H1 (cell line): ENCODE measurements around the gene GAPDH. TPM values are rescaled to one million over a fixed set of nuclear protein-coding genes. Genes with fewer than 3 reads are reported as not detected.

Source experiments
- CTCF ChIA-PET: fragments of 300-600 bp; sonication (Branson Sonifier 250); formaldehyde crosslinking; loops from one replicate; lab custom pipeline; 2021; ENCODE audit not compliant: partially characterized antibody; lab: Charles Lee
- POLR2A ChIA-PET: fragments of 300-600 bp; sonication (Branson Sonifier 250); formaldehyde crosslinking; loops from one replicate; lab custom pipeline; 2021; ENCODE audit warnings: inconsistent platforms; ENCODE audit not compliant: partially characterized antibody; lab: Charles Lee
- DNase-seq, 2 experiments: peaks; one replicate each; pipeline versions ENCODE4 v3.0.0 to v3.0.0-alpha.2; 2010 to 2022; ENCODE audit warnings: low spot score in 2 of 2, low read depth in 1 of 2, mixed read lengths in 1 of 2
- FAIRE-seq: peaks from 2 replicates; lab custom pipeline; 2011; peaks lifted over from hg19 to GRCh38; lab: Jason Lieb, UNC
- H2AFZ ChIP-seq: 2 replicates; pipeline ENCODE4 v1.8.1; 2012; ENCODE audit warnings: low read length, inconsistent platforms
- H2AK5ac ChIP-seq: 2 replicates; pipeline ENCODE4 v1.6.1; 2013; ENCODE audit warnings: low read depth, low read length
- H2BK120ac ChIP-seq: replicated peaks from 2 replicates; pipeline ENCODE3; 2013; ENCODE audit warnings: low read depth, low read length, inconsistent platforms
- H2BK12ac ChIP-seq: 2 replicates; pipeline ENCODE4 v1.6.1; 2013; ENCODE audit warnings: low read depth, low read length
- H2BK15ac ChIP-seq: 2 replicates; pipeline ENCODE4 v1.6.1; 2013; ENCODE audit warnings: low read length
- H2BK20ac ChIP-seq: 2 replicates; pipeline ENCODE4 v1.6.1; 2013; ENCODE audit warnings: low read length
- H2BK5ac ChIP-seq: 2 replicates; pipeline ENCODE4 v1.6.1; 2013; ENCODE audit warnings: low read depth, low read length
- H3K14ac ChIP-seq: 2 replicates; pipeline ENCODE4 v1.6.1; 2013; ENCODE audit warnings: inconsistent platforms; ENCODE audit not compliant: insufficient read length
- H3K18ac ChIP-seq: 2 replicates; pipeline ENCODE4 v1.6.1; 2013; ENCODE audit warnings: low read length; ENCODE audit errors: extremely low read depth
- H3K23ac ChIP-seq: 2 replicates; pipeline ENCODE4 v1.6.1; 2013; ENCODE audit warnings: inconsistent platforms; ENCODE audit not compliant: insufficient read length
- H3K23me2 ChIP-seq: 2 replicates; pipeline ENCODE4 v1.6.1; 2013; ENCODE audit warnings: low read depth, low read length
- H3K27ac ChIP-seq: 2 replicates; pipeline ENCODE4 v1.6.1; 2011; ENCODE audit warnings: low read depth, low read length, inconsistent platforms
- H3K27me3 ChIP-seq, 4 experiments: replicated peaks in 1 of 4; 1 replicate in 1 of 4; 2 replicates in 3 of 4; pipeline versions ENCODE4 v1.6.1 to v1.8.1; 2011 to 2013; ENCODE audit warnings: low read length in 3 of 4, mild to moderate bottlenecking in 3 of 4, inconsistent platforms in 2 of 4, mixed read lengths in 2 of 4, moderate library complexity in 1 of 4; ENCODE audit not compliant: control insufficient read depth in 3 of 4, insufficient read depth in 3 of 4; ENCODE audit errors: extremely low read depth in 1 of 4
- H3K36me3 ChIP-seq, 4 experiments: 2 replicates each; pipeline versions ENCODE4 v1.6.1 to v1.8.1; 2011 to 2013; ENCODE audit warnings: mild to moderate bottlenecking in 4 of 4, low read length in 3 of 4, moderate library complexity in 2 of 4, control low read depth in 1 of 4, inconsistent platforms in 1 of 4; ENCODE audit not compliant: insufficient read depth in 4 of 4, control insufficient read depth in 2 of 4
- H3K4ac ChIP-seq: replicated peaks from 2 replicates; pipeline ENCODE3; 2013; ENCODE audit warnings: low read length, low read depth, mixed read lengths, inconsistent platforms; ENCODE audit not compliant: insufficient read length
- H3K4me1 ChIP-seq, 4 experiments: replicated peaks in 1 of 4; 1 replicate in 1 of 4; 2 replicates in 3 of 4; pipeline versions ENCODE4 v1.6.1 to v1.8.1; 2011 to 2013; ENCODE audit warnings: low read length in 3 of 4, inconsistent platforms in 2 of 4, mixed read lengths in 1 of 4; ENCODE audit not compliant: insufficient read depth in 4 of 4, control insufficient read depth in 3 of 4
- H3K4me2 ChIP-seq, 2 experiments: 2 replicates each; pipeline versions ENCODE4 v1.6.1 to v1.8.1; 2011 to 2013; ENCODE audit warnings: low read depth in 2 of 2, low read length in 2 of 2, control low read depth in 1 of 2, inconsistent platforms in 1 of 2, mild to moderate bottlenecking in 1 of 2; ENCODE audit not compliant: insufficient read depth in 1 of 2
- H3K4me3 ChIP-seq, 4 experiments: fragments of 200-600, 300-600 bp in 1 of 4; sonication (generic), shearing (Covaris generic), sonication (Bioruptor Twin) in 1 of 4; 2 replicates each; pipeline versions ENCODE4 v1.5.1 to v1.8.1; 2011 to 2016; ENCODE audit warnings: low read length in 4 of 4, low read depth in 3 of 4, control low read depth in 2 of 4, inconsistent platforms in 2 of 4, mild to moderate bottlenecking in 2 of 4, mixed read lengths in 1 of 4, moderate library complexity in 1 of 4; ENCODE audit not compliant: insufficient read depth in 2 of 4; ENCODE audit errors: extremely low read depth in 1 of 4
- H3K56ac ChIP-seq: replicated peaks from 2 replicates; pipeline ENCODE3; 2013; ENCODE audit warnings: low read depth, mild to moderate bottlenecking, mixed read lengths, low read length, inconsistent platforms; ENCODE audit not compliant: insufficient read length
- H3K79me1 ChIP-seq: 2 replicates; pipeline ENCODE4 v1.6.1; 2013; ENCODE audit warnings: low read depth, low read length, control low read depth
- H3K79me2 ChIP-seq, 2 experiments: 2 replicates each; pipeline versions ENCODE4 v1.6.1 to v1.8.1; 2012 to 2013; ENCODE audit warnings: low read length in 2 of 2, mild to moderate bottlenecking in 2 of 2, inconsistent platforms in 1 of 2; ENCODE audit not compliant: insufficient read depth in 2 of 2, control insufficient read depth in 1 of 2
- H3K9ac ChIP-seq, 4 experiments: replicated peaks in 1 of 4; 1 replicate in 1 of 4; 2 replicates in 3 of 4; pipeline versions ENCODE4 v1.6.1 to v1.8.1; 2011 to 2013; ENCODE audit warnings: low read depth in 3 of 4, low read length in 3 of 4, control low read depth in 2 of 4, mild to moderate bottlenecking in 2 of 4, moderate library complexity in 2 of 4, inconsistent platforms in 1 of 4; ENCODE audit errors: extremely low read depth in 1 of 4
- H3K9me3 ChIP-seq, 2 experiments: 2 replicates each; pipeline versions ENCODE4 v1.6.1 to v1.8.1; 2012 to 2013; ENCODE audit warnings: mild to moderate bottlenecking in 2 of 2, moderate library complexity in 2 of 2, control low read depth in 1 of 2, inconsistent platforms in 1 of 2, low read depth in 1 of 2, low read length in 1 of 2, mixed read lengths in 1 of 2; ENCODE audit not compliant: insufficient read depth in 2 of 2
- H4K20me1 ChIP-seq, 2 experiments: replicated peaks in 1 of 2; 2 replicates each; pipeline versions ENCODE3 to v1.8.1; 2011 to 2013; ENCODE audit warnings: inconsistent platforms in 2 of 2, low read length in 2 of 2, mild to moderate bottlenecking in 1 of 2; ENCODE audit not compliant: insufficient read depth in 2 of 2, control insufficient read depth in 1 of 2
- H4K5ac ChIP-seq: 2 replicates; pipeline ENCODE4 v1.6.1; 2013; ENCODE audit warnings: low read length, low read depth, mixed read lengths, inconsistent platforms; ENCODE audit not compliant: insufficient read length
- H4K8ac ChIP-seq: 2 replicates; pipeline ENCODE4 v1.8.0; 2013; ENCODE audit warnings: mild to moderate bottlenecking, moderate library complexity, low read length, inconsistent platforms; ENCODE audit not compliant: insufficient read depth; ENCODE audit errors: extremely low read depth
- H4K91ac ChIP-seq: replicated peaks from 2 replicates; pipeline ENCODE3; 2013; ENCODE audit warnings: low read length, mixed read lengths, inconsistent platforms; ENCODE audit not compliant: insufficient read length
- KDM4A ChIP-seq: IDR thresholded peaks from one replicate; pipeline ENCODE4 v1.7.1; 2012; ENCODE audit warnings: low read depth, mild to moderate bottlenecking, moderate library complexity, low read length, inconsistent platforms; ENCODE audit not compliant: severe bottlenecking
- NRF1 ChIP-seq: IDR thresholded peaks from 2 replicates; pipeline ENCODE4 v1.6.1; 2011; ENCODE audit warnings: mild to moderate bottlenecking, low read depth, low read length, improper control_type of control experiment
- RXRA ChIP-seq: IDR thresholded peaks from 2 replicates; pipeline ENCODE4 v1.6.1; 2011; ENCODE audit warnings: low read depth, mild to moderate bottlenecking, low read length, moderate library complexity; ENCODE audit not compliant: insufficient read depth
- SAP30 ChIP-seq: fragments of 300-600 bp; sonication (generic); IDR thresholded peaks from 2 replicates; pipeline ENCODE4 v1.7.1; 2012; ENCODE audit warnings: low read length, moderate library complexity, mild to moderate bottlenecking, inconsistent platforms; ENCODE audit not compliant: insufficient read depth, insufficient replicate concordance
- WGBS, 2 experiments: shearing (Covaris generic) in 1 of 2; methylation state at CpG; one replicate each; pipeline versions ENCODE4 v1.1.6 to v1.1.7; 2013 to 2015; ENCODE audit warnings: low lambda C conversion rate in 2 of 2, mixed read lengths in 2 of 2, inconsistent platforms in 1 of 2, low coverage in 1 of 2, missing lambda C conversion rate in 1 of 2; ENCODE audit not compliant: insufficient replicate concordance in 2 of 2, insufficient coverage in 1 of 2, insufficient read length in 1 of 2; ENCODE audit errors: extremely low coverage in 1 of 2, missing lambda C conversion rate in 1 of 2; 5-methylcytosine and 5-hydroxymethylcytosine counted together
- polyA plus RNA-seq, 7 experiments: library from polyadenylated mRNA; depleted of rRNA in 3 of 7; stranded (reverse) in 5 of 7; unstranded in 2 of 7; fragments of >200 nt in 5 of 7; fragments of 200-250 nt in 2 of 7; gene quantifications; 1 replicate in 5 of 7; 2 replicates in 1 of 7; 4 replicates in 1 of 7; pipeline versions ENCODE4 v1.2.1 to v1.2.3, GENCODE V29; 2011 to 2013; ENCODE audit warnings: missing spikeins in 2 of 7, mixed read lengths in 2 of 7
- total RNA-seq: library from RNA; stranded (reverse); fragmentation: NEBNext Ultra II Directional; extraction: Animal tissue kit (Norgen Biotek cat#: 25700); gene quantifications from 2 replicates; pipeline ENCODE4 v1.2.1, GENCODE V29; 2021

GAPDH gene
- total and polyA plus RNA-seq, 2 of the 8 experiments (the other 6 are each of a cell fraction or from before 2014, with no cell fraction given) = 5,175 to 15,878 TPM

- H3K27ac ChIP-seq = peak overlapping the region; percentile 98
- peak overlapping the region; percentile 83 to 98 (median 90) for H3K4me3 ChIP-seq
- CTCF ChIA-PET = interaction anchor here (0.7 to 24.9 kb wide), 4 partner anchors 20 to 335 kb away, joined by 3 to 462 read pairs (median 4); partner anchors contain the start of genes IFFO1 and NOP2
Measured at GRCh38 chr12:6534695-6534944, 303 bp downstream of the GAPDH start.

More at GRCh38 chr12:6534695-6534944, 303 bp downstream of the GAPDH start:
- H3K23ac ChIP-seq = no peak overlapping the region
- no peak overlapping the region for H2BK120ac ChIP-seq
- no peaks in the 10 kb centered on the region; the same call in 1 of the 2 replicates for H3K79me1 ChIP-seq
- peaks cover 35 to 59% (median 43%) of the 10 kb centered on the region in 4 experiments for H3K36me3 ChIP-seq
- peak overlapping the region; percentile 89 to 99 (median 98) for H3K9ac ChIP-seq
- peak overlapping the region; percentile 53 for H3K14ac ChIP-seq
- H4K5ac ChIP-seq = peak overlapping the region; percentile 72
- peak overlapping the region; percentile 90 for H2BK5ac ChIP-seq
- WGBS, 2 experiments = 0% methylated on average over 10 of the region's 25 CpGs; no CpG with 5 or more reads in 1 of the 2 experiments
- no peak overlapping the region for H2AFZ ChIP-seq
- DNase-seq = no peak
- H3K4ac ChIP-seq = peak overlapping the region; percentile 59
- TF ChIP-seq KDM4A = no peak
- no peak for TF ChIP-seq RXRA
- TF ChIP-seq SAP30 = no peak
- no peak for TF ChIP-seq NRF1
- TF ChIP-seq, all 59 proteins: peak for 0
- H3K79me2 ChIP-seq = peaks cover 3 to 28% of the 10 kb centered on the region in 2 experiments; a peak in 3 of 4 replicates
- H3K4me1 ChIP-seq = peaks cover 0 to 19% (median 16%) of the 10 kb centered on the region in 4 experiments; a peak in 6 of 7 replicates
- H3K4me2 ChIP-seq = peak overlapping the region; percentile 80 to 91
- H2BK15ac ChIP-seq = no peak overlapping the region
- H3K9me3 ChIP-seq = no peaks in the 10 kb centered on the region
- no peaks in the 10 kb centered on the region for H3K27me3 ChIP-seq
- peak overlapping the region; percentile 89 for H3K18ac ChIP-seq
- peaks cover 4 to 17% of the 10 kb centered on the region in 2 experiments for H4K20me1 ChIP-seq
- H2AK5ac ChIP-seq = no peak overlapping the region
- no peak overlapping the region for H2BK20ac ChIP-seq
- FAIRE-seq = no peak
- peak overlapping the region; percentile 88 for H4K91ac ChIP-seq
- no peak overlapping the region for H2BK12ac ChIP-seq
- H3K56ac ChIP-seq = peak overlapping the region; percentile 96
- peaks cover 16% of the 10 kb centered on the region for H3K23me2 ChIP-seq
- POLR2A ChIA-PET = interaction anchor here (0.8 to 11.4 kb wide), 66 partner anchors 9 to 338 kb away, joined by 3 to 665 read pairs (median 5); partner anchors contain the start of genes CDCA3, CHD4, COPS7A and IFFO1
- H4K8ac ChIP-seq = peak overlapping the region; percentile 93; the same call in 1 of the 2 replicates
